ENCODE results near the gene GTF2H2. TPM values are rescaled to one million over a fixed set of nuclear protein-coding genes. Genes with fewer than 3 reads are reported as not detected.
"Not testable (repeated sequence)": the region's sequence is repeated elsewhere in the genome, so short reads cannot be mapped to it uniquely, and the experiment has no call there.

GTF2H2 gene
- total and polyA plus RNA-seq, 9 of the 15 experiments (the other 6 are each of a cell fraction or from before 2014, with no cell fraction given), result 46.9 to 171 (median 91.9) TPM

DNA sequence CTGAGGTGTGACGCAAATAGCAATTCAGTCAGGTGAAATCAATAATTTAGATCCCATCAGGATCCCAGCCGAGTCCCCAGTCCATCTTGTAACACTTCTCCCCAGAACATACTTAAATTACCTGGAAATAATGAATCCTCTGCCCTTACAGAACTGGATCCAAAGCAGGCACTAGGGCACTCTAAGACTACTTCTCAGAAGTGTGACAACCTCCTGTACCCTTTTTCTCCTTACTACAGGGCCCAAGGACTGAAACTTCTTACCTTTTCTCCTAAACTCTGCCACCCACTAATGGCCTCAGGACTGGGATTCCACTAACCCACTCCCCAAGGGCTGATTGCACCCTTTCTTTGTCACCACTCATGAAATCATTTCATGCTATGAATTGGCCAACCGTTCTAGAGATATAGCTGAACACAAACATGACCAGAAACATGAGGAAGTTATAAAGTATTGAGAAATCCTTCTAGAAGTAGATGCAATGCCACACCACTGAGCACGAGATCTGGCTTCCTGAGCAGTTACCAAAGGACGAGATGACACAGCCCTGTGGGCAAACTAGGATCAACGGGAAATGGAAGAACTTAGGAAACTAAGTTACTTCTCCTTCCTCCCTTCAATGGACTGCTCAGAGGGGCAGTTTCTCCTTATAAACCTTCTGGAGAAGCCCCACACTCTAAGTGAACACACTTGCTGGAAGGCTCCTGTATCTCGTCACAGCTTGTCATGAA, 36.3 kb downstream of the GTF2H2 start:
- H3K4me2 ChIP-seq (ENCODE audit: insufficient read depth, low read length); H3K27me3 ChIP-seq (ENCODE audit: control insufficient read depth in 2 of 2, insufficient read depth in 2 of 2, low read length in 2 of 2); H3K27ac ChIP-seq (ENCODE audit: extremely low read depth, low read depth, low read length); ATAC-seq; H3K9me3 ChIP-seq (replicated peaks; ENCODE audit: control insufficient read depth, insufficient read depth, low read depth, low read length); BruUV-seq (replicated peaks); H2AFZ ChIP-seq (ENCODE audit: low read depth, low read length); DNase-seq (ENCODE audit: extremely low read depth in 1 of 4, low spot score in 3 of 4); H3K9me1 ChIP-seq (ENCODE audit: control insufficient read depth, insufficient read depth, low read length); CTCF ChIA-PET (ENCODE audit: low intra/inter-chr PET ratio); H3K36me3 ChIP-seq (ENCODE audit: control insufficient read depth, insufficient read depth, low read length); POLR2A ChIA-PET; H3K79me2 ChIP-seq (ENCODE audit: control insufficient read depth, insufficient read depth, low read length); H3K9ac ChIP-seq (ENCODE audit: insufficient read depth in 1 of 2, low read depth in 2 of 2, low read length in 2 of 2); in situ Hi-C loops (cut with MboI); FAIRE-seq; H3K4me1 ChIP-seq (replicated peaks in 1 of 2; ENCODE audit: control insufficient read depth in 2 of 2, insufficient read depth in 2 of 2, low read length in 2 of 2); H3K4me3 ChIP-seq; intact Hi-C loops (cut with micrococcal nuclease); H4K20me1 ChIP-seq (replicated peaks; ENCODE audit: control insufficient read depth, insufficient read depth, low read length): not testable (repeated sequence)
- no CpG with 5 or more reads among the region's 7 CpGs for WGBS (ENCODE audit: insufficient coverage, low coverage, missing lambda C conversion rate)

DNA sequence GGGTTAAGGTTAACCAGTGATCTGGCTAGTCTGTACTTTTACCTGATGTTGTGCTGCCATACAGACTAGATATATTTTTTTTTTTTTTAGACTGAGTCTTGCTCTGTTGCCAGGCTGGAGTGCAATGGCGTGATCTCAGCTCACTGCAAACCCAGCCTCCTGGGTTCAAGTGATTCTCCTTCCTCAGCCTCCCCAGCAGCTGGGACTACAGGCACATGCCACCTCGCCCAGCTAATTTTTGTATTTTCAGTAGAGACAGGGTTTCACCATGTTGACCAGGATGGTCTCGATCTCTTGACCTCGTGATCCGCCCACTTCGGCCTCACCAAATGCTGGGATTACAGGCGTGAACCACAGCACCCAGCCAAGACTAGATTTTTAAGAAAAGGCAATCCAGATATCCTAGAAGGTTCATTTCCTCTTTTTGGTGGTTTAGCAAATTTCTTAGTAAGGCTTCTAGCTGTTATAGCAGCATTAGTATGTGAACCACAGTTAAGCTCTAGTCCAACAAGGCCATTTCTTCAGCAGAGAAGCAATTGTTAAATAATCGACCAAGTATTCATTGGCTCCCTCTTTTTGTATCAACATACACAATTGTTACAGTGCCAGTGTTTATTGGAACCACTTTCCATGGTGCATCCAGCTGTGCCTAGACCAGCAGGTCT, 42.1 kb downstream of the GTF2H2 start, which contains the start of gene NAIP:
Gene NAIP, minus strand, starts transcription at position 51 of the 665 bp plus-strand sequence. CDS start 12,424 bp downstream, outside the sequence.
- not testable (repeated sequence) for ATAC-seq, FAIRE-seq

DNA sequence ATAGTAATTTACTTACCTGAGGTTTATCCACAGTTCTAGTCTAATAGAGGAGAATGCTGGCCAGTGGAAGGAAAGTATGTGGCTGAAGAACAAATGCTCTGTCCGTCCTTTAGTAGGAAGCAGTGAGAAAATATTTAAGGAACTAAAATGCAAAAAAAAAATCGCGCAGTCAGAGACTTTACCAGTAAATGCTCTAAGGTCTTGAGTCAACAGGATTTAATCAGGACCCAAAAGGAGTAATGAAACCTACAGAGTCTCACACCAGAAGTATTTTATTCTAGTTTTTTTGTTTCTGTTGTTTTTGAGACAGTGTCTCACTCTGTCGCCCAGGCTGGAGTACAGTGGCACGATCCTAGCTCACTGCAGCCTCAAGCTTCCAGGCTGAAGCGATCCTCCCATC, 46.8 kb downstream of the GTF2H2 start:
- H4K20me1 ChIP-seq (replicated peaks; ENCODE audit: control insufficient read depth, insufficient read depth, low read length); POLR2A ChIA-PET; H3K4me3 ChIP-seq; H3K4me1 ChIP-seq (replicated peaks in 1 of 2; ENCODE audit: control insufficient read depth in 2 of 2, insufficient read depth in 2 of 2, low read length in 2 of 2); BruUV-seq (replicated peaks); H3K79me2 ChIP-seq (ENCODE audit: control insufficient read depth, insufficient read depth, low read length); H3K36me3 ChIP-seq (ENCODE audit: control insufficient read depth, insufficient read depth, low read length); H3K27me3 ChIP-seq (ENCODE audit: control insufficient read depth in 2 of 2, insufficient read depth in 2 of 2, low read length in 2 of 2); H3K9me1 ChIP-seq (ENCODE audit: control insufficient read depth, insufficient read depth, low read length); H2AFZ ChIP-seq (ENCODE audit: low read depth, low read length); H3K9ac ChIP-seq (ENCODE audit: insufficient read depth in 1 of 2, low read depth in 2 of 2, low read length in 2 of 2); H3K4me2 ChIP-seq (ENCODE audit: insufficient read depth, low read length); ATAC-seq; CTCF ChIA-PET (ENCODE audit: low intra/inter-chr PET ratio); H3K9me3 ChIP-seq (replicated peaks; ENCODE audit: control insufficient read depth, insufficient read depth, low read depth, low read length); H3K27ac ChIP-seq (ENCODE audit: extremely low read depth, low read depth, low read length); DNase-seq (ENCODE audit: extremely low read depth in 1 of 4, low spot score in 3 of 4); intact Hi-C loops (cut with micrococcal nuclease); FAIRE-seq: not testable (repeated sequence)
- WGBS (ENCODE audit: insufficient coverage, low coverage, missing lambda C conversion rate), result no CpG with 5 or more reads among the region's 6 CpGs
- in situ Hi-C loops (cut with MboI), result loop anchor here (25.0 kb wide), 2 partner anchors 217 to 233 kb away; no protein-coding TSS in a partner anchor

More for the DNA sequence above, 42.1 kb downstream of the GTF2H2 start, which contains the start of gene NAIP:
- H3K79me2 ChIP-seq (ENCODE audit: control insufficient read depth, insufficient read depth, low read length); in situ Hi-C loops (cut with MboI); intact Hi-C loops (cut with micrococcal nuclease); H3K27me3 ChIP-seq (ENCODE audit: control insufficient read depth in 2 of 2, insufficient read depth in 2 of 2, low read length in 2 of 2); H3K4me1 ChIP-seq (replicated peaks in 1 of 2; ENCODE audit: control insufficient read depth in 2 of 2, insufficient read depth in 2 of 2, low read length in 2 of 2); H3K9me3 ChIP-seq (replicated peaks; ENCODE audit: control insufficient read depth, insufficient read depth, low read depth, low read length); H3K9ac ChIP-seq (ENCODE audit: insufficient read depth in 1 of 2, low read depth in 2 of 2, low read length in 2 of 2); CTCF ChIA-PET (ENCODE audit: low intra/inter-chr PET ratio); H2AFZ ChIP-seq (ENCODE audit: low read depth, low read length); H4K20me1 ChIP-seq (replicated peaks; ENCODE audit: control insufficient read depth, insufficient read depth, low read length); POLR2A ChIA-PET; BruUV-seq (replicated peaks); H3K9me1 ChIP-seq (ENCODE audit: control insufficient read depth, insufficient read depth, low read length); H3K4me3 ChIP-seq; H3K27ac ChIP-seq (ENCODE audit: extremely low read depth, low read depth, low read length); DNase-seq (ENCODE audit: extremely low read depth in 1 of 4, low spot score in 3 of 4); H3K36me3 ChIP-seq (ENCODE audit: control insufficient read depth, insufficient read depth, low read length); H3K4me2 ChIP-seq (ENCODE audit: insufficient read depth, low read length): not testable (repeated sequence)
- no CpG with 5 or more reads among the region's 8 CpGs for WGBS (ENCODE audit: insufficient coverage, low coverage, missing lambda C conversion rate)
